Neural progenitor cell (in vitro differentiated cells): ENCODE data around the gene HINFP. TPM values are rescaled to one million over a fixed set of nuclear protein-coding genes. Genes with fewer than 3 reads are reported as not detected.

ENCODE experiments used
- DNase-seq: peaks from one replicate; pipeline ENCODE4 v3.0.0-alpha.2; 2016; ENCODE audit warnings: low spot score
- H2AFZ ChIP-seq: fragments of 200-600 bp; sonication (generic); replicated peaks from 2 replicates; pipeline ENCODE4 v1.6.1; 2016; ENCODE audit warnings: antibody characterized with exemption
- H3F3A ChIP-seq: fragments of 200-600 bp; sonication (generic); 2 replicates; pipeline ENCODE4 v1.6.1; 2016; ENCODE audit warnings: antibody characterized with exemption, low read depth
- H3K27ac ChIP-seq: fragments of 200-600 bp; sonication (generic); 2 replicates; pipeline ENCODE4 v1.5.1; 2016; ENCODE audit warnings: mild to moderate bottlenecking
- H3K27me3 ChIP-seq: fragments of 200-600 bp; sonication (generic); 2 replicates; pipeline ENCODE4 v1.6.1; 2016; ENCODE audit warnings: mild to moderate bottlenecking, moderate library complexity
- H3K36me3 ChIP-seq: fragments of 200-600 bp; sonication (generic); 2 replicates; pipeline ENCODE4 v1.5.1; 2016
- H3K4me1 ChIP-seq: fragments of 200-600 bp; sonication (generic); 2 replicates; pipeline ENCODE4 v1.6.1; 2016; ENCODE audit warnings: mixed run types
- H3K4me2 ChIP-seq: fragments of 200-600 bp; sonication (generic); 2 replicates; pipeline ENCODE4 v1.6.1; 2016
- H3K4me3 ChIP-seq: fragments of 200-600 bp; sonication (generic); 2 replicates; pipeline ENCODE4 v1.5.1; 2016
- H3K79me2 ChIP-seq: fragments of 200-600 bp; sonication (generic); 2 replicates; pipeline ENCODE4 v1.6.1; 2016; ENCODE audit warnings: low read depth
- H3K9ac ChIP-seq: fragments of 200-600 bp; sonication (generic); 2 replicates; pipeline ENCODE4 v1.6.1; 2016
- H3K9me3 ChIP-seq: fragments of 200-600 bp; sonication (generic); 2 replicates; pipeline ENCODE4 v1.5.1; 2016; ENCODE audit warnings: low read depth
- H4K20me1 ChIP-seq: fragments of 200-600 bp; sonication (generic); 2 replicates; pipeline ENCODE4 v1.6.1; 2016; ENCODE audit warnings: low read depth
- H3K27ac Mint-ChIP-seq: 3 replicates; pipeline ENCODE4 v1.8.0; 2021; ENCODE audit warnings: mixed read lengths
- H3K27me3 Mint-ChIP-seq: 2 replicates; pipeline ENCODE4 v1.8.0; 2022; ENCODE audit warnings: low read depth, mild to moderate bottlenecking, inconsistent platforms, moderate library complexity, mixed read lengths; ENCODE audit not compliant: insufficient read depth
- H3K36me3 Mint-ChIP-seq: 3 replicates; pipeline ENCODE4 v1.8.0; 2021; ENCODE audit warnings: mixed read lengths
- H3K4me1 Mint-ChIP-seq: 3 replicates; pipeline ENCODE4 v1.8.0; 2021; ENCODE audit warnings: mixed read lengths
- H3K4me3 Mint-ChIP-seq: 3 replicates; pipeline ENCODE4 v1.8.0; 2021; ENCODE audit warnings: mild to moderate bottlenecking, moderate library complexity, mixed read lengths
- H3K9me3 Mint-ChIP-seq: 3 replicates; pipeline ENCODE4 v1.8.0; 2020; ENCODE audit warnings: mixed read lengths
- EZH2 ChIP-seq: fragments of 200-600 bp; sonication (generic); IDR thresholded peaks from 2 replicates; pipeline ENCODE4 v1.6.1; 2017; ENCODE audit warnings: antibody characterized with exemption, mild to moderate bottlenecking, moderate library complexity
- EZH2phosphoT487 ChIP-seq: fragments of 200-600 bp; sonication (generic); IDR thresholded peaks from 2 replicates; pipeline ENCODE4 v1.6.1; 2017; ENCODE audit warnings: antibody characterized with exemption
- total RNA-seq: library from RNA; depleted of rRNA; stranded (reverse); fragments of >200 nt; gene quantifications from 2 replicates; pipeline ENCODE4 v1.2.3, GENCODE V29; 2015; ENCODE audit warnings: low replicate concordance
- TF ChIP-seq, protein P1 (sequence below): fragments of 200-600 bp; sonication (generic); IDR thresholded peaks from 2 replicates; pipeline ENCODE4 v1.5.1; 2017; ENCODE audit warnings: antibody characterized with exemption, mild to moderate bottlenecking

HINFP gene
- total RNA-seq, 1 donor from 2014 or later: 32.5 TPM

DNA sequence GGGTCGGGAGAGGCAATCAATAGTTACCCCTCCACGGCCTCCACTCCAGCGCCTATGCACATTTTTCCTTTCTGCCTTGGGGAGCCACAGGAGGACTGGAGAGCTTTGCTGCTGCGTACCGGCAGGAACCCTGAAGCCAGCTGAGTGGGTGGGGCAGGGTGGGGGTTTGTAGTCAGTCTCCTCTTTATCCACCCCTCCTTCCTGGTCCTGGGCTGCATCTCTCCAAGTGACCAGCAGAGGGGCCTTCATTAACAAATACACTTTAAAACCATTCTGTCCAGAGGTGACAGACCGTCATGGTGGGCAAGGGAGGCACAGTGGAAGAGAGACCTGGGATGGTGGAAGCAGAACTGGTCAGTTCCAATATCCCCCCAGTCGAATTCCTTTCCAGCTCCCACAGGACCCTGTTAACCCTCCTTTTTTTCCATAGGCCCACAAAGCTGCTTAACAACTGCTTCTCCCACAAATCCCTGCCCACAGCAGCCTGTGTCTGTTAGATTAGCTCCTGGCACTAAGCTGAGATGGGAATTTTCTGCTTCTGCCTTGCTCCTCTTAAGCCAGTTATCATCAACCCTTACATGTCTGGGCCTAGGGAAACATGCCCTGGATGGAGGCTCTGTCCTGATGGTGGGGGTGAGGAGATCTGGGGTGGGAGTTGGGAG lies 23.6 kb downstream of the HINFP start:
- Histone ChIP-seq H3K79me2 (no peaks in the 10 kb centered on the region), H3K4me1 (peaks cover 15% of the 10 kb centered on the region), H2AFZ (peak overlapping the region; percentile 78), H3K27me3 (peaks cover 44% of the 10 kb centered on the region), H3K9me3 (no peaks in the 10 kb centered on the region), H3F3A (peaks cover 25% of the 10 kb centered on the region), H3K36me3 (no peaks in the 10 kb centered on the region), H3K4me2 (peak overlapping the region; percentile 5), H3K4me3 (no peak overlapping the region), H4K20me1 (no peaks in the 10 kb centered on the region), H3K9ac (no peak overlapping the region), H3K27ac (no peak overlapping the region)
- Mint-ChIP-seq H3K27me3 (peaks cover 31% of the 10 kb centered on the region), H3K9me3 (no peaks in the 10 kb centered on the region), H3K4me1 (peaks cover 25% of the 10 kb centered on the region), H3K36me3 (no peaks in the 10 kb centered on the region), H3K4me3 (peak overlapping the region; percentile 41), H3K27ac (no peak overlapping the region)
- peak; percentile 88 for DNase-seq
- no peak for TF ChIP-seq EZH2
- TF ChIP-seq, protein P1, sequence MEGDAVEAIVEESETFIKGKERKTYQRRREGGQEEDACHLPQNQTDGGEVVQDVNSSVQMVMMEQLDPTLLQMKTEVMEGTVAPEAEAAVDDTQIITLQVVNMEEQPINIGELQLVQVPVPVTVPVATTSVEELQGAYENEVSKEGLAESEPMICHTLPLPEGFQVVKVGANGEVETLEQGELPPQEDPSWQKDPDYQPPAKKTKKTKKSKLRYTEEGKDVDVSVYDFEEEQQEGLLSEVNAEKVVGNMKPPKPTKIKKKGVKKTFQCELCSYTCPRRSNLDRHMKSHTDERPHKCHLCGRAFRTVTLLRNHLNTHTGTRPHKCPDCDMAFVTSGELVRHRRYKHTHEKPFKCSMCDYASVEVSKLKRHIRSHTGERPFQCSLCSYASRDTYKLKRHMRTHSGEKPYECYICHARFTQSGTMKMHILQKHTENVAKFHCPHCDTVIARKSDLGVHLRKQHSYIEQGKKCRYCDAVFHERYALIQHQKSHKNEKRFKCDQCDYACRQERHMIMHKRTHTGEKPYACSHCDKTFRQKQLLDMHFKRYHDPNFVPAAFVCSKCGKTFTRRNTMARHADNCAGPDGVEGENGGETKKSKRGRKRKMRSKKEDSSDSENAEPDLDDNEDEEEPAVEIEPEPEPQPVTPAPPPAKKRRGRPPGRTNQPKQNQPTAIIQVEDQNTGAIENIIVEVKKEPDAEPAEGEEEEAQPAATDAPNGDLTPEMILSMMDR: peak; percentile 66

DNA sequence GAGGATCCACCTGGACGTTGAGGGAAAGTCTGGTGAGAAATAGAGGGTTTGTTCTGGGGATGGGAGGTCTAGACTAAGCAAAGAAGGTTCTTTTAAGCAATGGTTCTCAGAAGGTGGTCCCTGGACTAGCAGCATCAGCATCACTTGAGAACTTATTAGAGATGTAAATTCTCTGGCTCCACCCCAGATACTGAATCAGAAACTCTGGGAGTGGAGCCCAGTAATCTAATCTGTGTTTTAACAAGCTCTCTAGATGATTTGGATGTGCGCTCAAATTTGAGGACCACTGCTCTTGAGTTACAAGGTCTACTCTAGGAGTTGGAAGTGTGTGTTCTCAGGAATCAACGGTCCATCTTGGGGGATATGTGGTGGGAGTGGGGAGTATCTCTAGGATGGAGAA lies 24.2 kb downstream of the HINFP start:
- Mint-ChIP-seq H3K4me1 (peaks cover 28% of the 10 kb centered on the region), H3K27me3 (peaks cover 35% of the 10 kb centered on the region), H3K36me3 (no peaks in the 10 kb centered on the region), H3K27ac (no peak overlapping the region), H3K4me3 (no peak overlapping the region), H3K9me3 (no peaks in the 10 kb centered on the region)
- no peak overlapping the region for H3K4me3 ChIP-seq
- H3K27ac ChIP-seq: no peak overlapping the region
- peaks cover 25% of the 10 kb centered on the region for H3F3A ChIP-seq
- peaks cover 50% of the 10 kb centered on the region for H3K27me3 ChIP-seq
- no peaks in the 10 kb centered on the region for H4K20me1 ChIP-seq
- H3K9me3 ChIP-seq: no peaks in the 10 kb centered on the region
- H3K4me1 ChIP-seq: peaks cover 19% of the 10 kb centered on the region
- no peak overlapping the region for H2AFZ ChIP-seq
- H3K4me2 ChIP-seq: peak overlapping the region; percentile 5
- no peaks in the 10 kb centered on the region for H3K79me2 ChIP-seq
- H3K9ac ChIP-seq: no peak overlapping the region
- H3K36me3 ChIP-seq: no peaks in the 10 kb centered on the region
- TF ChIP-seq EZH2phosphoT487 (no peak), EZH2 (no peak)
- TF ChIP-seq, protein P1: no peak
- DNase-seq: no peak

DNA sequence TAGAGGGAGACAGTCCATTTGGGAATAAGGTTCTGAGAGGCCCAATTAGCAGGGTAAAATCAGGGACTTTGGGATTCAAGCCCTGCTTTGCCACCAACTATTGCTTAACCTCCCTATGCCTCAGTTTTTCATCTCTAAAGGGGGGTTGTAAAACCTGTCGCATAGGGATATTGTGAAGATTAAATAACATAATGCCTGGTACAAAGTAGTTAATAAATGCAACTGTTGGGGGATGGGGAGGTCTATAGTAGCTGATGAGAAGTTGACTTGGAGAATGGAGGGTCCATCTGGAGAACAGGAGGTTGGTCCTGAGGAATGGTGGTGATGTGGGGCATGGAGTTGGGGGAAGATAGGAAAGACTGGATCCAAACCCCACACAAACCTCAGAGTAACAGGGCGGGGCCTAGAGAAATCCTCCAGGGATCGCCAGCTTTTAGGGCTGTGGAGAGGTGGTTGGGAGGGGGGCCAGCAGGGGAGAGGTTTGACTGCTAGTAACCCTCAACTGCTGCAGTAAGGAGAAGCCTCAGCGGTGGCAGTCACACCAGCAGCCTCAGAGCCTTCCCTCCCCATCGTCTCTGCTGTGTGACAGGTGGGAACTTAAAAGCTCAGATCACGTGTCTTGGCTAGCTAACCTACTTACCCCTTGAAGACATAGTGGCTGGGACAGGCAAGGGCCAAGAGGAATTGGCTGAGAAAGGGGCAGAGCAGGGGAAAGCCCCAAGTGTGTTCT lies 26.4 kb downstream of the HINFP start:
- H2AFZ ChIP-seq: no peak overlapping the region
- peaks cover 36% of the 10 kb centered on the region for H3K27me3 Mint-ChIP-seq
- TF ChIP-seq EZH2phosphoT487 (no peak), EZH2 (no peak)
- TF ChIP-seq, protein P1: no peak
- no peak overlapping the region for H3K9ac ChIP-seq
- peak overlapping the region; percentile 88 for H3K4me3 Mint-ChIP-seq
- no peak overlapping the region for H3K27ac Mint-ChIP-seq
- H3K36me3 Mint-ChIP-seq: no peaks in the 10 kb centered on the region
- peak overlapping the region; percentile 26 for H3K4me2 ChIP-seq
- H3F3A ChIP-seq: peaks cover 31% of the 10 kb centered on the region
- H3K4me3 ChIP-seq: no peak overlapping the region
- no peaks in the 10 kb centered on the region for H4K20me1 ChIP-seq
- no peak overlapping the region for H3K27ac ChIP-seq
- H3K4me1 ChIP-seq: peaks cover 19% of the 10 kb centered on the region
- H3K9me3 Mint-ChIP-seq: no peaks in the 10 kb centered on the region
- no peaks in the 10 kb centered on the region for H3K9me3 ChIP-seq
- no peaks in the 10 kb centered on the region for H3K79me2 ChIP-seq
- H3K4me1 Mint-ChIP-seq: peaks cover 28% of the 10 kb centered on the region
- DNase-seq: peak; percentile 23
- no peaks in the 10 kb centered on the region for H3K36me3 ChIP-seq
- peaks cover 69% of the 10 kb centered on the region for H3K27me3 ChIP-seq
